Breast epithelium (tissue), 4 donors: ENCODE data around the gene SPATA1. TPM values are rescaled to one million over a fixed set of nuclear protein-coding genes. Genes with fewer than 3 reads are reported as not detected.

Source experiments
- DNase-seq, 2 donors: peaks; one replicate each; pipeline ENCODE4 v3.0.0-alpha.2; 2019; ENCODE audit warnings: low spot score in 2 of 2
- H3K27ac ChIP-seq, 2 donors: fragments of 200-600 bp; sonication (generic) in 1 of 2; one replicate each; pipeline ENCODE4 v1.5.1; 2016 to 2019; ENCODE audit warnings: mild to moderate bottlenecking in 1 of 2
- H3K27me3 ChIP-seq, 2 donors: fragments of 200-600 bp; sonication (generic) in 1 of 2; one replicate each; pipeline versions ENCODE4 v1.5.1 to v1.6.0; 2017 to 2019; ENCODE audit warnings: control low read depth in 1 of 2, mild to moderate bottlenecking in 1 of 2
- H3K36me3 ChIP-seq: fragments of 200-600 bp; one replicate; pipeline ENCODE4 v1.5.1; 2019
- H3K4me1 ChIP-seq, 2 donors: fragments of 200-600 bp; sonication (generic); one replicate each; pipeline ENCODE4 v1.5.1; 2016 to 2019; ENCODE audit warnings: control low read depth in 1 of 2
- H3K4me3 ChIP-seq, 3 donors: fragments of 200-600 bp; sonication (generic); 1 replicate in 2 of 3; 2 replicates in 1 of 3; pipeline ENCODE4 v1.5.1; 2016 to 2019; ENCODE audit warnings: mild to moderate bottlenecking in 3 of 3, moderate library complexity in 2 of 3
- H3K9me3 ChIP-seq, 2 donors: fragments of 200-600 bp; sonication (generic) in 1 of 2; one replicate each; pipeline ENCODE4 v1.5.1; 2016 to 2019; ENCODE audit warnings: control low read depth in 1 of 2
- CTCF ChIP-seq, 3 donors: fragments of 450-650 bp; IDR thresholded peaks; one replicate each; pipeline ENCODE4 v1.5.1; 2016 to 2017; ENCODE audit warnings: antibody characterized with exemption in 3 of 3, mild to moderate bottlenecking in 3 of 3, moderate library complexity in 3 of 3
- POLR2A ChIP-seq: fragments of 450-650 bp; IDR thresholded peaks from one replicate; pipeline ENCODE4 v1.6.1; 2016; ENCODE audit warnings: antibody characterized with exemption, mild to moderate bottlenecking, moderate library complexity
- POLR2AphosphoS5 ChIP-seq, 3 donors: sonication (generic); formaldehyde crosslinking; IDR thresholded peaks; one replicate each; pipeline ENCODE4 v1.6.1; 2017; ENCODE audit warnings: antibody characterized with exemption in 3 of 3
- intact Hi-C: fragments of 100-400 bp; cut with DNase I; formaldehyde crosslinking; loops from one replicate; pipeline ENCODE4 v1.15.1; 2023; ENCODE audit warnings: low total_unique reads
- total RNA-seq, 3 donors: library from RNA; depleted of rRNA; stranded (reverse); fragments of >200 nt; gene quantifications; one replicate each; pipeline ENCODE4 v1.1.0, GENCODE V29; 2016

SPATA1 gene
- total RNA-seq, 3 donors from 2014 or later: 0.16 to 1.0 (median 0.33) TPM

DNA sequence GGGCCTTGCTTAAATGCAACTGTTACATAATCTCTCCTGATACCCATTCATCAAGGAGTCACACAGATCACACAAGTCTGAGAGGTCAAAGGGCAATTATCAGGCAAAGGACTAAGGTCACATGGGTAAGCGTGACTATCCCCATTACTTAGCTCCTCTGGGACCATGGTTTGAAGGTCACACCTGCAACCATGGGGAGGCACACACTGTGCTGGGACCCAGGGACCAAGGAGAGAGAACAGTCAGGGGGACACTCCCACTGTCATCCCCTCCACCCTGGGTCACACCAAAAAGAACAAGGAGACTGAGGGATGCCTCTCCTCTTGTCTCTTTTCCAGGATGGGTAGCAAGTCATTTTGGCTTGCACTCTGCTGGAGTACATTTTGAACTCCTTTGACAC is 99.0 kb downstream of the SPATA1 start:
- no peaks in the 10 kb centered on the region for H3K27me3 ChIP-seq
- TF ChIP-seq POLR2A: no peak
- H3K36me3 ChIP-seq: no peaks in the 10 kb centered on the region
- DNase-seq: no peak
- no peak overlapping the region for H3K4me3 ChIP-seq
- no peak overlapping the region for H3K27ac ChIP-seq
- peaks cover 10 to 19% of the 10 kb centered on the region in 2 donors for H3K9me3 ChIP-seq
- intact Hi-C loops: loop anchor here (10.0 kb wide), 1 partner anchor 1040 kb away; no protein-coding TSS in a partner anchor
- no peaks in the 10 kb centered on the region for H3K4me1 ChIP-seq

- intact Hi-C loops: loop anchor here (10.0 kb wide), 1 partner anchor 1042 kb away; no protein-coding TSS in a partner anchor
- no peak overlapping the region for H3K27ac ChIP-seq
- no peak overlapping the region for H3K4me3 ChIP-seq
- TF ChIP-seq CTCF (IDR thresholded peaks at IDR 0.05): no peak
- no peak for TF ChIP-seq POLR2AphosphoS5 (IDR thresholded peaks at IDR 0.05)
- TF ChIP-seq POLR2A: no peak
- no peaks in the 10 kb centered on the region for H3K4me1 ChIP-seq
- H3K27me3 ChIP-seq: no peaks in the 10 kb centered on the region
- H3K9me3 ChIP-seq: peaks cover 10 to 19% of the 10 kb centered on the region in 2 donors
- no peaks in the 10 kb centered on the region for H3K36me3 ChIP-seq
- no peak for DNase-seq
Observed at GRCh38 chr1:84606977-84607376, 100.8 kb downstream of the SPATA1 start.

DNA sequence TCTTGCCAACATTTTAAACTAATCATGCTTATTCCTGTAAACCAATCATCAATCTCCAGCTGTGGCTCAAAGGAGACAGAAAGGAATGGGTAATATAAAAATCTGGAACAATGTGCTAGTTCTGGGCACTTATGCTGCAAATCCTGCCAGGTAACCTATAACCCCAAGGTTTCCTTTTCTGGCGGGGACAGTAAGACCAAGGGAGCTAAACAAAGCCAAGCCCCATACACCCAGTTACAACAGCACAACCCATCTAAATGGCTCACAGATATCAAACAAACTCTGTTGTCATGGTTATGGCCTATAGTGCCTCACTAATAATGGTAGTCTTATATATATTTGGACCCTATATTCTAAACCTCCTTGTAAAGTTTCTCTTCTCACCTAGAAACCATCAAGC is 104.9 kb downstream of the SPATA1 start:
- H3K9me3 ChIP-seq: peaks cover 6 to 8% of the 10 kb centered on the region in 2 donors
- intact Hi-C loops: no loop called here
- TF ChIP-seq CTCF (IDR thresholded peaks at IDR 0.05) (no peak), POLR2A (no peak), POLR2AphosphoS5 (IDR thresholded peaks at IDR 0.05) (no peak)
- H3K4me1 ChIP-seq: no peaks in the 10 kb centered on the region
- no peak for DNase-seq
- H3K4me3 ChIP-seq: no peak overlapping the region
- H3K27me3 ChIP-seq: no peaks in the 10 kb centered on the region
- no peaks in the 10 kb centered on the region for H3K36me3 ChIP-seq
- H3K27ac ChIP-seq: no peak overlapping the region

DNA sequence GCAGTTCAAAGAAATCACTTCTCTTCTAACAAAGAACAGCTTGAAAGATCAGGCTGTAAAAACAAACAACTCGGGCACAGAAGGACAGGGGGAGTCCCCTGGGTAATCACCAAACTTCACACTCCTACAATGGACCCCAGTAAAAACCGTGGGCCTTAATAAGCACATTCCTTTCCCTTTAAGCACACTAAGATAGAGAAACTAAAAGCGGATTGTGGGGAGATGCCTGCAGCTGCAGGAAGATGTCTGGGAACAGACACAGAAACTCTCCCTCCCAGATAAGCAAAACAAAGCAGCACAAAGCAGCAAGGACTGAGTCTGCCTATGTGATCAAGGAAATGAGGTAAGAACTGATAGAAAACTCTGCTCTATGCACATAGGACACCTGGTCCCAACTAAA is 105.6 kb downstream of the SPATA1 start:
- Histone ChIP-seq H3K27me3 (no peaks in the 10 kb centered on the region), H3K27ac (no peak overlapping the region), H3K36me3 (no peaks in the 10 kb centered on the region), H3K9me3 (peaks cover 5 to 8% of the 10 kb centered on the region in 2 donors), H3K4me1 (no peaks in the 10 kb centered on the region), H3K4me3 (no peak overlapping the region)
- TF ChIP-seq POLR2A: no peak
- no peak for TF ChIP-seq CTCF (IDR thresholded peaks at IDR 0.05)
- no peak for TF ChIP-seq POLR2AphosphoS5 (IDR thresholded peaks at IDR 0.05)
- intact Hi-C loops: loop anchor here (1.0 kb wide), 1 partner anchor 14 kb away; no protein-coding TSS in a partner anchor
- no peak for DNase-seq

GRCh38 chr1:84613026-84613425 is 106.8 kb downstream of the SPATA1 start:
- Histone ChIP-seq H3K4me1 (no peaks in the 10 kb centered on the region), H3K36me3 (no peaks in the 10 kb centered on the region), H3K27me3 (no peaks in the 10 kb centered on the region), H3K9me3 (peaks cover 5 to 8% of the 10 kb centered on the region in 2 donors), H3K4me3 (no peak overlapping the region), H3K27ac (no peak overlapping the region)
- TF ChIP-seq CTCF (IDR thresholded peaks at IDR 0.05) (no peak), POLR2A (no peak), POLR2AphosphoS5 (IDR thresholded peaks at IDR 0.05) (no peak)
- intact Hi-C loops: no loop called here
- no peak for DNase-seq

DNA sequence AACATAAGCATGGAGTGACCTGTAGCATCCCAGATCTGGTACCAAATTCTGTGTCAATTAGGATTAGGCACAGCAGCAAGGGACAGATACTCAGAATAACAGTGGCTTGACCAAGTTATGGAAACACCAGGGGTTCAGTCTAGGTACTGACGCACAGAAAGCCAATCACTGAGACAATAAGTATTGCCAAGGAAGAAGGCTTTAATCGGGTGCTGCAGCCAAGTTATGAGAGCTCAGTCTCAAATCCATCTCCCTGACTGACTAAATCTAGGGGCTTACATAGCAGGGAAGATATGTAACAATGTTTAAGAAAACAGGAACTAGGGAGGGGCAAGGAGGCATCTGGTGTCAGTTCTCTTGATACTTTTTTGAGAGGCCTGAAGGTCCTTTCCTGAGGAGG is 107.7 kb downstream of the SPATA1 start:
- H3K36me3 ChIP-seq: no peaks in the 10 kb centered on the region
- TF ChIP-seq POLR2AphosphoS5 (IDR thresholded peaks at IDR 0.05) (no peak), POLR2A (no peak), CTCF (IDR thresholded peaks at IDR 0.05) (no peak)
- H3K4me3 ChIP-seq: no peak overlapping the region
- H3K4me1 ChIP-seq: no peaks in the 10 kb centered on the region
- no peak for DNase-seq
- H3K27me3 ChIP-seq: no peaks in the 10 kb centered on the region
- peaks cover 5 to 8% of the 10 kb centered on the region in 2 donors for H3K9me3 ChIP-seq
- intact Hi-C loops: no loop called here
- no peak overlapping the region for H3K27ac ChIP-seq
